ENCODE measurements around the gene ACCSL.

ACCSL gene

DNA sequence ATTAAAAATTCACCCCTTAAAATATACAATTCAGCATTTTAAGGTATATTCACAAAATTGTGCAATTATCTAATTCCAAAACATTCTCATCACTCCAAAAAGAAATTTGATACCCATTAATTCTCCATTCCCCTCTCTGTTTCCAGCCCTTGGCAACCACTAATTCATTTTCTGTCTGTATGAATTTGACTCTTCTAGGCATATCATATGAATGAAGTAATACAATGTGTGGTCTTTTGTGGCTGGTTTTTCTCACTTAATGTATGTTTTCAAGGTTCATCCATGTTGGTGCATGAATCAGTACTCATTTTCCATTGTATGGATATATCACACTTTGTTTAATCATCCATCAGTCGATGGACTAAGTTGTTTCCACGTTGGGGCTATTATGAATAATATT is 29.0 kb upstream of the ACCSL start:
- DNase-seq: no peak

DNA sequence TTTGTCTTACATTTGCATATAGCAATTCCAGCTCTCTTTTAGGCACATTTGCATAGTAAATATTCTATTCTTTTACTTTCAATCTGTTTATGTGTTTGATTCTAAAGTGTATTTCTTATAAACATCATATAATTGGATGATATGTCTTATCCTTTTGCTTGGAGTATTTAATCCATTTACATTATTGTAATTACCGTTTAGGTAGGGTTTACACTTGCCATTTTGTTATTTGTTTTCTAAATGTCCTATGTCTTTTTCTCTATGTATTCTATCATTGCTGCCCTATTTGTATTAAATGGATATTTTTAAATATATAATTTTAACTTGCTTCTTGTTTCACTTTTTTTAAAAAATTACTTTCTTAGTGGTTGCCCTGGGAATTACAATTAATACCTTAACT is 22.8 kb upstream of the ACCSL start:
- no peak for DNase-seq

DNA sequence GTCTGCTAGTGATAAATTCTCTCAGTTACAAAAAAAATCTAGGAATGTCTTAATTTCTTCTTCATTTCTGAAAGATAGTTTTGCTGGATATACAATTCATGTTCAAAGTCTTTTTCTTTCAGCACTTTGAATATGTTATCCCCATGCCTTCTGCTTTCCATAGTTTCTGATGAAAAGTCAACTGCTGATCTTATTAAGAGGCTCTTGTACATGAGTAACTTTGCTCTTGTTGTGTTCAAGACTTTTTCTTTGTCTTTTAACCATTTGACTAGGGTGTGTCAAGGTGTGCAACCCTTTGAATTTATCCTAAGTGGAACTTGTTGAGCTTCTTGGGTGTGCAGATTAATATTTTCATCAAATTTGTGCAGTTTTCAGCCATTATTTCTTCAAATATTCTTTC is 22.1 kb upstream of the ACCSL start:
- DNase-seq: no peak

DNA sequence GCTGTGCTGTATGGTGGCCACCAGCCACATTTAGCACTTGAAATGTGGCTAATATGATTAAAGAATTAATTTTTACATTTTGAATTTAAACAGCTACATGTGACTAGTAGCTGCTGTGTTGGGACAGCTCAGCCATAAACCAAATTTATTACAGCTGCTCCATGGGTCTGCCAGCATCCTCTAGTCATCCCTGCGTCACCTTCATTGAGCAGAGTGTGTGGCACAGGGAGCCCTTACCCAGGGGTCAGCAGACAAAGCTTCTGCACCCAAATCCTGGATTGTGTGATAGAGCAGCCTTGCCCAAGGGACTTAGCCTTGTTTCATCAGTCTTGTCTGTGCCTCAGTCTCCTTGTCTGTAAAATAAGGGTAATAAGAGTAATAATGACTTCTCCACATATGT is 19.4 kb upstream of the ACCSL start:
- no peak for DNase-seq

DNA sequence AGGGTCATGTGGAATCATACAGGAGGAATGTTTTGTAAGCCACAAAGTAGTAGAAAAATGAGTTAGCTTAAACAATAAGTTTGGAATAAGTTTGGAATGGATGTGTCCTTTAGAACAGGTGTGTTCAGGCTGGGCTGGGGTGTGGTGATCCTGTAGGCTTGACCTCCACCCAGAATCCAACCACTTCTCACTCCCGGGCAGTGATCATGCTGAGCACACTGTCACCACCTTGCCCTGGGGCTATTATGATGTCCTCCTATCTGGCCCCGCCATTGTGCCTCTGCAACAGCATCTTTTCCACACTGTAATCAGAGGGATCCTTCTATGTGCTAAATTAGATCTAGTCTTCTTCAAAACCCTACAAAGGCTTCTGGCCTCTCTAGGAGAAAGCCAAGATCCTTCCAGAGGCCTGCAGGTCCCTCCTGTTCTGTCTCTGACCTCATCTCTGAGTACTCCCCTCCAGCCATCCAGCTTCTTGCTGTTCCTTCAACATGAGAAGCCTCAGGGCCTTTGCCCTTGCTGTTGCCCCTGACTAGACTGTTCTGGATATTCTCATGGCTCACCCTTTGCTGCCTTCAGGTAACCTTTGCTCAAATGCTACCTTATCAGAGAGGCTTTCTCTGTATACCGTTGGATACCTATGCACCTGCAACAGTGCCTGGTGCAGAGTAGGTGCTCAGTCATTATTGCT is 18.8 kb upstream of the ACCSL start:
- no peak for DNase-seq

DNA sequence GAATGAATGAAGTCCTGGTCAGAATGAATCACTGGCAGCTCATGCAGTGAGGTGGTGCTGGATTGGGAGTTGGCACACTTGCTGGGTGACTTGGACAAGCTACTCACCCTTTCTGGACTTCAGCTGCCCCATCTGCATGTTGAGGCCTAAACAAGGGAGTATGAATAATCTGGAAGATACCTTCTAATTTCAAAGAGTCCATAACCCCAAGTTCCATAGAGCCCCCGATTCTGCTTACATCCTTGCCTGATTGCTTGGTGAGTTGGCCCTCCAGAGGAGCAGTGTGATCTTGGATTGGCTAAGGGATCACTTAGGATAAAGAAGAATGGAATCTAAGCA is 18.3 kb upstream of the ACCSL start:
- no peak for DNase-seq

DNA sequence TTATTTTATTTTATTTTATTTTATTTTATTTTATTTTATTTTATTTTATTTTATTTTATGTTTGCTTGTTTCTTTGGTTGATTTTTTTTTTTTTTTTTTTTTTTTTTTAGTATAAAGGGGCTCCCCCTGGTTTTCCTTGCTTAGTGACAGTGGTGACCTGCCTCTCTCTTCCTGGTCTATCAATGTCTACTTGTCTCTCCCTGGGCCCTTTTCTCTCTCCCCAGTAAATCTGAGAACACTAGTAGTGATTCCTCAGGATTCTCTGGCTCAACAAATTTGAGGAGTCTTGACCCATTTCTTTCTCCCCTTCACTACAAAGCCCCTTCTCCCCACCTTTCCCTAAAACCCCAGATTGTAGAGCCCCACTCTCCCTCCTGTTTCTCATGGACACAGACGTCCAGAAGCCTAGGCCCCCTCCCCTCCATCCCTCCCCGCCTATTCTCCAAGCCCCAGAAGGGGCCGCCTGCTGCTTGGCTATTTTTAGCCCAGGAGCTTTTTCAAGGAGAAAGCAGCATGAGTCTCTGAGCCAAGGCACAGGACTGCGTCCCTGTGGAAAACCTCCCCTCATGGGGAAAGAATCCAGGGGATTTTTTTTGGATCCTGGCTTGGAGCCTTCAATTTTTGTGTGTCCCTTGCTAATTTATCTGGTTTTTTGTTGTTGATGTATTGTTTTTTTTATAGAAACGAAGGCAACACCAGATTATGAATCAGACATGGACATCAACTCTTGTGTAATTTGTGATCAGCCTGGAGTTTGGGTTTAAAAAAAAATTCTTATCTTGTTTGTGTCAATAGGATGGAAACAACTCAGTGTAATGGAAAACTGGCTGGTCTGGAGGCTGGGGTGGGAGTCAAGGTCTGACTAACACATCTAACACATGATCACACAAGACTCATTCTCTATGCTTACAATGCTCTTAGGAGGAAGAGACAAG is 17.5 kb upstream of the ACCSL start:
- DNase-seq: no peak

DNA sequence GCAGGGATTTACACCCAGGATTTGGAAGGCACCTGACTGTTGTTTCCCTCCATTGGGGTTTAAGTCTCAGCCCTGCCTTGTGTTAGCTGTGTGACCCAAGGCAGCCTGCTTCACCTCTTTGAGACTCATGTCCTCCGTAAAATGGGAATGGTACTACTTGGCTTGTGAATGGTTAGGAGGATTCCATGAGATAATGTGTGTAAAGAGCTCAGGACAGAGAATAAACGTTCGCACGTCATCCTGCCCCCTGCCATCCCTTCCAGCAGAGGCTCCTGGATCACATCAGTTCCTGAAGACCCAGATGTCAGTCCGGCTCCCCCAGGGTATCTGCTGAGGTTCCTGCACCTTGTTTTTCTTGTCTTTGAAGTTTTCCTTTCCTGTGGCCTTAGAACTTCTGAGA is 16.8 kb upstream of the ACCSL start:
- no peak for DNase-seq

DNA sequence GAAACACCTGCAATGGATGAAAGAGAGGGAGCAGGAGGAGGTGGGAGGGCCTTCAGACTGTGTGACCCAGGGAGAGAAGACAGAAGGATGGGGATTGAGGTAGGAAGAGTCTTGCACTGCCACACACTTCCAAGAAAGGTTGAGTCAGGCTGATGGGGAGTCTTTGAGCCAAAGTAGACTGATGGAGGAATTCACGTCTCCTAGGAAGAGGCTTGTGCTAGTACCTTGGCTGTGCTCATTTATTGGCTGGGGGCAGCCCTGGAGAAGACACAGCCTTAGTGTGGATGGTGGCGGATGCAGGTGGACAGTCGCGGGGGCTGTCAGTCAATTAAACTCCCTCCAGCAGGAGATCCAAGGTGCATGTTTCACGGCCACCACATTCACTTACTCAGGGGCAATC is 16.2 kb upstream of the ACCSL start:
- no peak for DNase-seq

DNA sequence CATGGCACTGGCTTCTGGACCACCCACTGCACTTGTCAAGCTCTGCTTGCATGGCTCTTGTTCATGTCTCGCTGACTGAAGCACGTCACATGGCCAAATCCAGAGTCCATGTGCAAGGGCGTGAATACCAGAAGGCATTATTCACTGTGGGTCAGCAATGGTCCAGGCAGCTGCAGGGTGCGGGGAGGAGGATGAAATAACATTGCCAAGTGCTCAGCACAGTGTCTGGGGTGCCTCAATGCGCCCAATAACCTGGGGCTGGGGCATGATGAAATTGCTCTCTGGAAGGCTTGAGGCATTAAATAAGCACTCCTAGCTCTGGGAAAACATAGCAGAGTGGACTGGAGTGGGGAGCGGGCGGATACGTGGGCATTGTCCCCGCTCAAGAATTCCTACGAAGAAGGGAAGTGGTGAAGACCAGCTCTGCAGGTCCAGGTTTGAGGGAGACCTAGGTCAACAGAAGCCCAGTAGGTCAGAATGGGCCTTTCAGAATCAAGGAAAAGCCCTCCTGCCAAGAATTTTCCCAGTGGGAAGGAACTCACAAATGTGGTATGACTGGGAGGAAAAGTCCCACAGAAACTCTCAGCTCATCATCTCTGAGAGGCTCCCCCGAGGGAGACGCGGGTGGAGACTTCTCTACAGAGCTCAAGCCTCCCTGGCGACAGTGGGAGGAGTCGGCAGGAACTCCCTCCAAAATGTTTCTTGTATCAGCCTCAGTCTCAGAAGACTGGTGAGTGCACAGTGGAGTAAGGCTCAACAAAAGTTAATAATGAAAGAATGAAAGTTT is 15.3 kb upstream of the ACCSL start:
- DNase-seq: no peak

DNA sequence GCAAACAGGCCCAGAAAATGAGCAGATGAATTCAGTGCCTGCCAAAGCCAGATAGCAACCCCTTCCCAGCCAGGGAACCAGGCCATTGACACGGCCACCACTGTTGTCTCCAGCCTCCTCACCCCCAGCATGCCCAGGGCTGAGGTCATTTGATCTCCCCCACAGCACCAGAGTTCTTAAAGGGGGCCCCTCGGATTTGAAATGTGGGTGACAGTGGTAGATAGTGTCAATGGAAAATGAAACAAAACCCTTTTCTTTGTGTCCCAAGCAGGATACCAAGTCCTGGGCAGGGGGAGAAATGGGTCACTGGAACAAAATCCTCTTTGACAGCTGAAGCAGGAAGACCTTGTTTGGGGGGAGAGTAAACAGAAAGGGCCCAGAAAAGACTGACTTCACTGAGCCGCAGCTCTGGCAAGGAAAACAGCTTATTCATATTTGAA is 14.3 kb upstream of the ACCSL start:
- DNase-seq: no peak

DNA sequence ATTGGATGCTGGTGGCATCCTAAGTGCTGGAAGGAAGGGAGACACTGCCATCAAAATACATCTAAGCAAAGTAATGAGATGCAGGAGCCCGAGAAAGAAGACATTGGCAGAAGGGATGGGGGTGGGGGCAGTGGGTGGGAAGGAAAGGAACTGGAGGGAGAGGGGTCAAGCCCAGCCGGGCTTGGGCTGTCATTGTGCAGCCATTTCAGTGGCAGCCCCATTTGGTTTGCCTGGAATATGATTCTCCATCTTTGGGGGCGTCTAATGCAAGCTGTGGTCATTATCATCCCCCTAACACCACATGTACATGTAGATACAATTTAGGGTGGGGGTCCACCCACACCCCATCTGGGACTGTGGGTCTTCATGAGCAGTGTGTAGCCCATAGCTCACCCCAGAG is 13.9 kb upstream of the ACCSL start:
- no peak for DNase-seq

DNA sequence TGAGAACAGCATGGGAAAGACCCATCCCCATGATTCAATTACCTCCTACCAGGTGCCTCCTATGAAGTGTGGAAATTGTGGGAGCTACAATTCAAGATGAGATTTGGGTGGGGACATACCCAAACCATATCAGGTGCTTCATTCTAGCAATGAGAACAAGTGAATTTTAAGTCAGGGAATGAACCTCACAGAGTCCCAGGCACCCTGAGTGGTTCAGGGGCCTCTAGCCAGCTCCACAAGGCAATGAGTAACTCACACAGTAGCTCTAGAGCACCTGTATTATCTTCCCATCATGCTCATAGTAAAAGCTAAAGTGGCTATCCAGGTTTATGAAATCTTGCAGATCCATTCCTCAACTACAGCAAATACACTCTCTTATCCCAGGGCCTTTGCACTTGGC is 13.1 kb upstream of the ACCSL start:
- DNase-seq: no peak

DNA sequence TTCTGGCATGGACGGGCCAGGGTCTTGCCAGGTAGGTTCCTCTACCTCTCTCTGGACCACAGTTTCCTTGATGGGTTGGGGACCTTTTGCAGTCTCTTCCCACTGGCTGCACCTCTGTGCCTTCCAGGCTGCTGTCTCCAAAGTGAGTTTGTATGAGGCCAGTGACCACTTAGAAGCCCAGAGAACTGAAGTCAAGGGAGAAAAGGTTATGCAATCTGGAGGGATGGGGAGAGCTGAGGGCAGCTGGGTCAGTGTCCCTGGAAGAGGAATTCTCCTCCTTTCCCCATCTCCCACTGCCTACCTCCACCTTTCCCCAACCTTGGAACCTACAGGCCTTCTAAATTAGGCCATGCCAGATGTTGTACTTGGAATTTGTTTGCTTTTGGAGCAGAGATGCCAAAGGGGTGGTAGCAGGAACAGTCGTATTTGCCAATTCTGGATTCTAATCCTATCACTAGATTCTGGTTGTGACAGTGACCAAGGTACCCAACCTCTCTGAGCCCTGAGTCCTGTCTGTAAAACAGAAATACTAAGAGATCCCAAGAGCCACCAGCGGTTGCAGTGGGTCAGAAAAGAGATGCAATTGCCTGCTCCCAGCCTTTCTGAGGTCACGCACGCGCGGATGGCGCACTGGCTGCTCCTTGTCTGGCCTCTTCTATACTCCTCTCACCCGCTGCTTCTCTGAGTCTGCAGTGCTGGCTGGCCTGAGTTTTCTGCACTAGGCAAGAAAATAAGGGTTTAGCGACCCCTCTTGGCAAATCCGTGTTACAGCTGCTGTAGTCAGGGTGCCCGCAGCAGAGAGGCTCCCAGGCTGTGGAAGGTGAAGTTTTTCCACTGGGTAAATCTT is 10.7 kb upstream of the ACCSL start:
- DNase-seq: no peak

DNA sequence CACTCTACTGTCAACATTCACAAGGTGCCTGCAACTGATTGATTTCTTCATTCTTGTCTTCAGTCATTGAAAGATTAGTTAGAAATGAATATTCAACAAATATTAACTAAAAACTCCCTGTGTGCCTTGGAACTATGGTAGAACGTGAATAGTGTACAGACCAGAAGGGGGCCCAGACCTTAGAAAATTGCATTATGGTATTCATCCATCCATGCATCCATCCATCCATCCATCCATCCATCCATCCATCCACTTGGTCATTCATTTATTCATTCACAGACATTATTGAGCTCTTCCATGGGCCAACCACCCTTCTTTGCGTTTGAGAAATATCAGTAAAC is 10.2 kb upstream of the ACCSL start:
- no peak for DNase-seq

DNA sequence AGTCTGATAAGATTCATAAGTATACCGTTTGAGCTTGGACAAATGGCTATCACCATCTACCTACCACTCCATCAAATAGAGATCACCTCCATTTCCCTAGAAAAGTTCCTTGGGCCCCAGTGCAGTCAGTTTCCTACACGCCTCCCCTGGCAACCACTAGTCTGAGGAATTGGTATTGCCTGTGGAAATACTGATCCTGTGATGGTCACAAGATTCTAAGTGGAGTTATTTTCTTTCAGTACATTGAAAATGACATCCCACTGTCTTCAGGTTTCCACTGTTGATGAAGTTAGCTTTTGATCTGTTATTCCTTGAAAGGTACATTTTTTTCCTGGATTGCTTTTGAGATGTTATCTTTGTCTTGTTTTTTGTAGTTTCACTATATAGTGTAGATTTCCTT is 4.6 kb upstream of the ACCSL start:
- DNase-seq: no peak

DNA sequence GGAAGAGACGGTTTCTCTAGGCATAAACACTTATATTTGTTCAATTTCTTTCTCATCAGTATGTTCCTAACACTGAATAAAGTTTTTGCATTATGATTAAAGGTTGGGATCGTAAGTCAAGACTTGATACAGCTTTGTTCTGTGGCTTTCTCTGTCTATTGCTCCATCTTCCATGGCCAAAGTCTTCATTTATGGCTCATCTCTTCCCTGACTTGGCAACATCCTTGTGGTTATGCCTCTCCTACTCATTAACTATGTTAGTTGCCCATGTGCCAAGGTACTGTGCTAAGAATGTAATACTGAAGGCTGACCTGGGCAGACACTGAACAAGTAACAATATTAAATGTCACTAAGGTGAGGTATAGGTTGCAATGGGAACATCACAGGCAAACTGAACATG is 1.6 kb upstream of the ACCSL start:
- DNase-seq: no peak

DNA sequence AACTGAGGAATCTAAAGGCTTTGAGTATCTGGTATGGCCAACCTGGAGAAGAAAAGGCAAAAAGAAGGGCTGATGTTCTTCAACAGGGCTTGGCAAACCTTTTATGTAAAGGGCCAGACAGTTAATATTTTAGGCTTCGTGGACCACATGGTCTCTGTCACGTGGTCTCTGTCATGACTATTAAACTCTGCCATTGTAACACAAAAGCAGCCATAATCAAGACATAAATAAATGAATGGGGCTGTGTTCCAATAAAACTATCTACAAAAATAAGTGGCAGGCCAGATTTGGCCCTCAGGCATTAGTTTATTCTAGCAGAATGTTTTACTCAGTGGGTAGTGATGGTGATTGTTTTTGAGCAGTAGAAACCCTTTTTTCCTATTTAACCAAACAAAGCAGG is 483 bp upstream of the ACCSL start:
- DNase-seq: no peak

DNA sequence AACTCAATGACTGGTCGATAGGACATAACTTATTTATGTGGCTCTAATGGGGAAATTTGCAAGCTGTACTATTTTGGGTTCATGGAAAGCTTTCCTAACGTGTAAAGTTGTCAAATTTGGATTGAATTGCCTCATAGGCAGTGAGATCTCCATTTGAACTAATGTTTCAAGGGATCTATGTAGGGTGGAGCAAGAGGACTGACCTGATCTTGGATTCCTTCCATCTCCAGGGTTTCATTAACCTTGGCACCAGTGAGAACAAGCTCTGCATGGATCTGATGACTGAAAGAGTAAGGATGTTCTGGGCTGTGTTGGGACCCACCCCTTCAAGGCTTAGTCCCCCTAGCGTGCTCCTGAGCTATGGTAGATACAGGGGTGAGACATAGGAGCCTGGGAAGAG is 2.1 kb downstream of the ACCSL start:
- no peak for DNase-seq

DNA sequence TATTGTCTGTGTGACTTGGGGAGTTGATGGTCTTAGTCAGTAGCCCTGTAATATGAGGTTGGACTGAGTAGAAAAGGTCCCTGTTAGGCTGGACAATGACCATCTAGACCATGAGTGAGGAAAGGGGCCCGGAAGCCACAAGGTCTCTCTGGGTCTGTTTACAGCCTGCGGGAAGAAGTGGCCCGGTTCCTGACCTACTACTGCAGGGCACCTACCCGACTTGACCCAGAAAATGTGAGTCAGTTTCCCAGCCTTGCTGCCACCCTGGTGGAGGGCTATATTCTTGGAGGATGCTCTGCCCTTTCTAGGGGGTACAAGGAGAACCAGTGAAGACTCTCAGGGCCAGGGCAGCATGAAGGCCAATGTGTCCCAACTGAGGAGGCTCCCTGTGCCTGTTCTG is 3.4 kb downstream of the ACCSL start:
- no peak for DNase-seq

DNA sequence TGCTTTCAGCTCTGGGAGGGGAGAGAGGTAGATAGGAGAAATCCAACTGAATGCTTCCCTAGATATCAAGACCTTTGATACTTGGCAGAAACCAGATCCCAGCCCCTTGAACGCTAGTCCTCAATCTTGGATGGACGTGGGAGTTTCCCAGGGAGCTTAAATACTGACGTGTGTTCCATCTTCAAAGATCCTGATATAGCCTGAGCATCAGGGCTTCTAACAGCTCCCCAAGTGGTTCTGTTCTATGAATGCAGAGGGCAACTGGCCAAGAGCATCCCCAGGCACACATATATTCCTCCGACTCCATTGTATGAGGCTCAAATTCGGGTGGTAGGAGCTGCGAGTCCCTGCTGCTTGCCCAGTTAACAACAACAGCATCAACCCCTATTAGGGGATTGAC is 9.6 kb downstream of the ACCSL start:
- no peak for DNase-seq

DNA sequence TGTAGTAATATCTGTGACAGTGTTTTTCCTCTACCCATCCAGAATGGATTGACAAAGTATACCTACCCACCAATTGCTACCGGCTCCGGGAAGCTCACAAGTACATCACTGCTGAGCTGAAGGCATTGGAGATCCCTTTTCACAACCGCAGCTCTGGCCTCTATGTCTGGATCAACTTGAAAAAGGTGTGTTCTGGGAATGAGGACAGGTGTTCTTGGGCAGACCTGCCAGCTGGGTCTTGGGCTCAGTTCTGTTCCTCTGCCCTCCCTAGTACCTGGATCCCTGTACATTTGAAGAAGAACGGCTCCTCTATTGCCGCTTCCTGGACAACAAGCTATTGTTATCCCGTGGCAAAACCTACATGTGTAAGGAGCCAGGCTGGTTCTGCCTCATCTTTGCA is 10.5 kb downstream of the ACCSL start:
- no peak for DNase-seq

DNA sequence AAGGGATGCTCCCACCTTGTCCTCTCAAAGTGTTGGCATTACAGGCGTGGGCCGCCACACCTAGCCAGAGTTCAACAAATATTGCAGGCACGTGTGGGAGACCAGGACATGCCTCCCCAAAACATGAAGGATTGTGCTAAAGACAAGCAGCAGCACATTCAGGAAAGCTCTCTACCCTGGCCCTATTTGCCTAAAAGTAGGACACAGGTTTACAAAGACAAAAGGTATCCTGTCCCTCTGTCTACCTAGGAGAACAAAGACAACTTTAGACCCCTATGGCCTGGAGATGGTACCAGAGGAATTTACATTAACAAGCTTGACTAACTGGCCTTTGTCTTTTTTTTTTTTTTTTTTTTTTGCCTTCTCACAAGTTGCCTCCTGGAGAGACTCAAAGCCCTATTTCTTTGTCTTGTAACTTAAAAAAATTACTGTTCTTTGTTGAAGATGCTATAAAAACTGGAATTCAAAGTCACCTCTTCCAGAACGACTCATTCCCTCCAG is 17.4 kb downstream of the ACCSL start:
- DNase-seq: no peak
